H1 (cell line): Measurements from ENCODE around the gene GALNT2. TPM values are rescaled to one million over a fixed set of nuclear protein-coding genes. Genes with fewer than 3 reads are reported as not detected.

Experiments
- CTCF ChIA-PET: fragments of 300-600 bp; sonication (Branson Sonifier 250); formaldehyde crosslinking; loops from one replicate; lab custom pipeline; 2021; ENCODE audit not compliant: partially characterized antibody; lab: Charles Lee
- POLR2A ChIA-PET: fragments of 300-600 bp; sonication (Branson Sonifier 250); formaldehyde crosslinking; loops from one replicate; lab custom pipeline; 2021; ENCODE audit warnings: inconsistent platforms; ENCODE audit not compliant: partially characterized antibody; lab: Charles Lee
- DNase-seq, 2 experiments: peaks; one replicate each; pipeline versions ENCODE4 v3.0.0 to v3.0.0-alpha.2; 2010 to 2022; ENCODE audit warnings: low spot score in 2 of 2, low read depth in 1 of 2, mixed read lengths in 1 of 2
- FAIRE-seq: peaks from 2 replicates; lab custom pipeline; 2011; peaks lifted over from hg19 to GRCh38; lab: Jason Lieb, UNC
- H2AFZ ChIP-seq: 2 replicates; pipeline ENCODE4 v1.8.1; 2012; ENCODE audit warnings: low read length, inconsistent platforms
- H2AK5ac ChIP-seq: 2 replicates; pipeline ENCODE4 v1.6.1; 2013; ENCODE audit warnings: low read depth, low read length
- H2BK120ac ChIP-seq: replicated peaks from 2 replicates; pipeline ENCODE3; 2013; ENCODE audit warnings: low read depth, low read length, inconsistent platforms
- H2BK12ac ChIP-seq: 2 replicates; pipeline ENCODE4 v1.6.1; 2013; ENCODE audit warnings: low read depth, low read length
- H2BK15ac ChIP-seq: 2 replicates; pipeline ENCODE4 v1.6.1; 2013; ENCODE audit warnings: low read length
- H2BK20ac ChIP-seq: 2 replicates; pipeline ENCODE4 v1.6.1; 2013; ENCODE audit warnings: low read length
- H2BK5ac ChIP-seq: 2 replicates; pipeline ENCODE4 v1.6.1; 2013; ENCODE audit warnings: low read depth, low read length
- H3K14ac ChIP-seq: 2 replicates; pipeline ENCODE4 v1.6.1; 2013; ENCODE audit warnings: inconsistent platforms; ENCODE audit not compliant: insufficient read length
- H3K18ac ChIP-seq: 2 replicates; pipeline ENCODE4 v1.6.1; 2013; ENCODE audit warnings: low read length; ENCODE audit errors: extremely low read depth
- H3K23ac ChIP-seq: 2 replicates; pipeline ENCODE4 v1.6.1; 2013; ENCODE audit warnings: inconsistent platforms; ENCODE audit not compliant: insufficient read length
- H3K23me2 ChIP-seq: 2 replicates; pipeline ENCODE4 v1.6.1; 2013; ENCODE audit warnings: low read depth, low read length
- H3K27ac ChIP-seq: 2 replicates; pipeline ENCODE4 v1.6.1; 2011; ENCODE audit warnings: low read depth, low read length, inconsistent platforms
- H3K27me3 ChIP-seq, 4 experiments: replicated peaks in 1 of 4; 1 replicate in 1 of 4; 2 replicates in 3 of 4; pipeline versions ENCODE4 v1.6.1 to v1.8.1; 2011 to 2013; ENCODE audit warnings: low read length in 3 of 4, mild to moderate bottlenecking in 3 of 4, inconsistent platforms in 2 of 4, mixed read lengths in 2 of 4, moderate library complexity in 1 of 4; ENCODE audit not compliant: control insufficient read depth in 3 of 4, insufficient read depth in 3 of 4; ENCODE audit errors: extremely low read depth in 1 of 4
- H3K36me3 ChIP-seq, 4 experiments: 2 replicates each; pipeline versions ENCODE4 v1.6.1 to v1.8.1; 2011 to 2013; ENCODE audit warnings: mild to moderate bottlenecking in 4 of 4, low read length in 3 of 4, moderate library complexity in 2 of 4, control low read depth in 1 of 4, inconsistent platforms in 1 of 4; ENCODE audit not compliant: insufficient read depth in 4 of 4, control insufficient read depth in 2 of 4
- H3K4ac ChIP-seq: replicated peaks from 2 replicates; pipeline ENCODE3; 2013; ENCODE audit warnings: low read length, low read depth, mixed read lengths, inconsistent platforms; ENCODE audit not compliant: insufficient read length
- H3K4me1 ChIP-seq, 4 experiments: replicated peaks in 1 of 4; 1 replicate in 1 of 4; 2 replicates in 3 of 4; pipeline versions ENCODE4 v1.6.1 to v1.8.1; 2011 to 2013; ENCODE audit warnings: low read length in 3 of 4, inconsistent platforms in 2 of 4, mixed read lengths in 1 of 4; ENCODE audit not compliant: insufficient read depth in 4 of 4, control insufficient read depth in 3 of 4
- H3K4me2 ChIP-seq, 2 experiments: 2 replicates each; pipeline versions ENCODE4 v1.6.1 to v1.8.1; 2011 to 2013; ENCODE audit warnings: low read depth in 2 of 2, low read length in 2 of 2, control low read depth in 1 of 2, inconsistent platforms in 1 of 2, mild to moderate bottlenecking in 1 of 2; ENCODE audit not compliant: insufficient read depth in 1 of 2
- H3K4me3 ChIP-seq, 4 experiments: fragments of 200-600, 300-600 bp in 1 of 4; sonication (generic), shearing (Covaris generic), sonication (Bioruptor Twin) in 1 of 4; 2 replicates each; pipeline versions ENCODE4 v1.5.1 to v1.8.1; 2011 to 2016; ENCODE audit warnings: low read length in 4 of 4, low read depth in 3 of 4, control low read depth in 2 of 4, inconsistent platforms in 2 of 4, mild to moderate bottlenecking in 2 of 4, mixed read lengths in 1 of 4, moderate library complexity in 1 of 4; ENCODE audit not compliant: insufficient read depth in 2 of 4; ENCODE audit errors: extremely low read depth in 1 of 4
- H3K56ac ChIP-seq: replicated peaks from 2 replicates; pipeline ENCODE3; 2013; ENCODE audit warnings: low read depth, mild to moderate bottlenecking, mixed read lengths, low read length, inconsistent platforms; ENCODE audit not compliant: insufficient read length
- H3K79me1 ChIP-seq: 2 replicates; pipeline ENCODE4 v1.6.1; 2013; ENCODE audit warnings: low read depth, low read length, control low read depth
- H3K79me2 ChIP-seq, 2 experiments: 2 replicates each; pipeline versions ENCODE4 v1.6.1 to v1.8.1; 2012 to 2013; ENCODE audit warnings: low read length in 2 of 2, mild to moderate bottlenecking in 2 of 2, inconsistent platforms in 1 of 2; ENCODE audit not compliant: insufficient read depth in 2 of 2, control insufficient read depth in 1 of 2
- H3K9ac ChIP-seq, 4 experiments: replicated peaks in 1 of 4; 1 replicate in 1 of 4; 2 replicates in 3 of 4; pipeline versions ENCODE4 v1.6.1 to v1.8.1; 2011 to 2013; ENCODE audit warnings: low read depth in 3 of 4, low read length in 3 of 4, control low read depth in 2 of 4, mild to moderate bottlenecking in 2 of 4, moderate library complexity in 2 of 4, inconsistent platforms in 1 of 4; ENCODE audit errors: extremely low read depth in 1 of 4
- H3K9me3 ChIP-seq, 2 experiments: 2 replicates each; pipeline versions ENCODE4 v1.6.1 to v1.8.1; 2012 to 2013; ENCODE audit warnings: mild to moderate bottlenecking in 2 of 2, moderate library complexity in 2 of 2, control low read depth in 1 of 2, inconsistent platforms in 1 of 2, low read depth in 1 of 2, low read length in 1 of 2, mixed read lengths in 1 of 2; ENCODE audit not compliant: insufficient read depth in 2 of 2
- H4K20me1 ChIP-seq, 2 experiments: replicated peaks in 1 of 2; 2 replicates each; pipeline versions ENCODE3 to v1.8.1; 2011 to 2013; ENCODE audit warnings: inconsistent platforms in 2 of 2, low read length in 2 of 2, mild to moderate bottlenecking in 1 of 2; ENCODE audit not compliant: insufficient read depth in 2 of 2, control insufficient read depth in 1 of 2
- H4K5ac ChIP-seq: 2 replicates; pipeline ENCODE4 v1.6.1; 2013; ENCODE audit warnings: low read length, low read depth, mixed read lengths, inconsistent platforms; ENCODE audit not compliant: insufficient read length
- H4K8ac ChIP-seq: 2 replicates; pipeline ENCODE4 v1.8.0; 2013; ENCODE audit warnings: mild to moderate bottlenecking, moderate library complexity, low read length, inconsistent platforms; ENCODE audit not compliant: insufficient read depth; ENCODE audit errors: extremely low read depth
- H4K91ac ChIP-seq: replicated peaks from 2 replicates; pipeline ENCODE3; 2013; ENCODE audit warnings: low read length, mixed read lengths, inconsistent platforms; ENCODE audit not compliant: insufficient read length
- KDM5A ChIP-seq: fragments of 200-600 bp; IDR thresholded peaks from 2 replicates; pipeline ENCODE4 v1.7.1; 2012; ENCODE audit warnings: mild to moderate bottlenecking, low read length, inconsistent platforms, mixed read lengths
- MAFK ChIP-seq: IDR thresholded peaks from 2 replicates; pipeline ENCODE4 v1.6.1; 2012; ENCODE audit warnings: low read depth, mild to moderate bottlenecking, improper control_type of control experiment, low read length
- RFX5 ChIP-seq: IDR thresholded peaks from 2 replicates; pipeline ENCODE4 v1.6.1; 2011; ENCODE audit warnings: low read depth, low read length, improper control_type of control experiment, borderline replicate concordance
- SIRT6 ChIP-seq: IDR thresholded peaks from one replicate; pipeline ENCODE4 v1.7.1; 2012; ENCODE audit warnings: low read length, inconsistent platforms
- WGBS, 2 experiments: shearing (Covaris generic) in 1 of 2; methylation state at CpG; one replicate each; pipeline versions ENCODE4 v1.1.6 to v1.1.7; 2013 to 2015; ENCODE audit warnings: low lambda C conversion rate in 2 of 2, mixed read lengths in 2 of 2, inconsistent platforms in 1 of 2, low coverage in 1 of 2, missing lambda C conversion rate in 1 of 2; ENCODE audit not compliant: insufficient replicate concordance in 2 of 2, insufficient coverage in 1 of 2, insufficient read length in 1 of 2; ENCODE audit errors: extremely low coverage in 1 of 2, missing lambda C conversion rate in 1 of 2; 5-methylcytosine and 5-hydroxymethylcytosine counted together
- polyA plus RNA-seq, 7 experiments: library from polyadenylated mRNA; depleted of rRNA in 3 of 7; stranded (reverse) in 5 of 7; unstranded in 2 of 7; fragments of >200 nt in 5 of 7; fragments of 200-250 nt in 2 of 7; gene quantifications; 1 replicate in 5 of 7; 2 replicates in 1 of 7; 4 replicates in 1 of 7; pipeline versions ENCODE4 v1.2.1 to v1.2.3, GENCODE V29; 2011 to 2013; ENCODE audit warnings: missing spikeins in 2 of 7, mixed read lengths in 2 of 7
- total RNA-seq: library from RNA; stranded (reverse); fragmentation: NEBNext Ultra II Directional; extraction: Animal tissue kit (Norgen Biotek cat#: 25700); gene quantifications from 2 replicates; pipeline ENCODE4 v1.2.1, GENCODE V29; 2021

The GALNT2 gene
- total and polyA plus RNA-seq, 2 of the 8 experiments (the other 6 are each of a cell fraction or from before 2014, with no cell fraction given): 34.5 to 75.3 TPM

GRCh38 chr1:230139315-230139714 lies 72.3 kb downstream of the GALNT2 start:
- Histone ChIP-seq H4K5ac (no peak overlapping the region), H3K56ac (no peak overlapping the region)
- WGBS, 2 experiments: 95% methylated on average over 4 of the region's 4 CpGs; no CpG with 5 or more reads in 1 of the 2 experiments

More at GRCh38 chr1:230139315-230139714, 72.3 kb downstream of the GALNT2 start:
- no peak overlapping the region for H2AK5ac ChIP-seq
- H3K4ac ChIP-seq: no peak overlapping the region
- H3K79me2 ChIP-seq: peaks cover 0 to 65% of the 10 kb centered on the region in 2 experiments; a peak in 2 of 4 replicates
- H4K91ac ChIP-seq: no peak overlapping the region
- H3K9ac ChIP-seq: no peak overlapping the region
- H4K8ac ChIP-seq: no peak overlapping the region
- H3K27ac ChIP-seq: no peak overlapping the region
- no peak overlapping the region for H2BK12ac ChIP-seq
- CTCF ChIA-PET: interaction anchor here (1.2 to 4.7 kb wide), 3 partner anchors 17 to 28 kb away, joined by 3 to 35 read pairs (median 8); no protein-coding TSS in a partner anchor
- H2BK15ac ChIP-seq: no peak overlapping the region
- H3K18ac ChIP-seq: no peak overlapping the region
- no peak overlapping the region for H2BK120ac ChIP-seq
- no peaks in the 10 kb centered on the region for H3K36me3 ChIP-seq
- no peaks in the 10 kb centered on the region for H3K27me3 ChIP-seq
- no peak overlapping the region for H2AFZ ChIP-seq
- POLR2A ChIA-PET: interaction anchor here (0.8 kb wide), 1 partner anchor 30 kb away, joined by 3 read pairs; no protein-coding TSS in a partner anchor
- no peak for TF ChIP-seq SIRT6
- no peak for TF ChIP-seq KDM5A
- no peak for TF ChIP-seq MAFK
- no peak for TF ChIP-seq RFX5
- H3K14ac ChIP-seq: no peak overlapping the region
- no peak overlapping the region for H2BK20ac ChIP-seq
- FAIRE-seq (no peak), DNase-seq (no peak)
- H3K4me1 ChIP-seq: peaks cover 0 to 15% (median 10%) of the 10 kb centered on the region in 4 experiments; a peak in 4 of 7 replicates
- no peak overlapping the region for H2BK5ac ChIP-seq
- H3K4me2 ChIP-seq: no peak overlapping the region
- no peaks in the 10 kb centered on the region for H3K9me3 ChIP-seq
- peaks cover 15% of the 10 kb centered on the region for H3K79me1 ChIP-seq
- peaks cover 1 to 14% of the 10 kb centered on the region in 2 experiments for H4K20me1 ChIP-seq
- no peak overlapping the region for H3K23ac ChIP-seq
- H3K4me3 ChIP-seq: no peak overlapping the region
- H3K23me2 ChIP-seq: 0 out of 2 replicates have a peak, but pooled peaks cover 2% of the 10 kb centered on the region
